Measurements from ENCODE around the gene SUSD5.

DNA sequence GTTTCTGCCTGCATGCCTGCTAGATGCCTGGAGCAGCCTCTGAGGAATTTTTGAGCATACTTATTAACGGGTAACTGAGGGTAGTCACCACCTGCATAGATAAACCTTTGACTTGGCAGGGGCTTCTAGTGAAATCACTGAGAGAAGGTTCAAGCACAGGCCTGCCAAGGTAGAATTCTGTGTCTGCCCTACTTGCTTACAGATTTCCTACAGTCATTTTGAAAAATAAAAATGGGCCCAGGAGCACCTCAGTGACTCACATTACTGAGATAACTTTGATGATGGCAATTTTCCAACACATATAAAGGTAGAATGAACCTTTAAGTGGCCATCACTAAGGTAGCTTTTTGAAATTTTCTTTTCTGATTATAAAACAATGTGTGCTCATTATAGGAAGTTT is 94.0 kb downstream of the SUSD5 start:
- TF ChIP-seq, protein P1, sequence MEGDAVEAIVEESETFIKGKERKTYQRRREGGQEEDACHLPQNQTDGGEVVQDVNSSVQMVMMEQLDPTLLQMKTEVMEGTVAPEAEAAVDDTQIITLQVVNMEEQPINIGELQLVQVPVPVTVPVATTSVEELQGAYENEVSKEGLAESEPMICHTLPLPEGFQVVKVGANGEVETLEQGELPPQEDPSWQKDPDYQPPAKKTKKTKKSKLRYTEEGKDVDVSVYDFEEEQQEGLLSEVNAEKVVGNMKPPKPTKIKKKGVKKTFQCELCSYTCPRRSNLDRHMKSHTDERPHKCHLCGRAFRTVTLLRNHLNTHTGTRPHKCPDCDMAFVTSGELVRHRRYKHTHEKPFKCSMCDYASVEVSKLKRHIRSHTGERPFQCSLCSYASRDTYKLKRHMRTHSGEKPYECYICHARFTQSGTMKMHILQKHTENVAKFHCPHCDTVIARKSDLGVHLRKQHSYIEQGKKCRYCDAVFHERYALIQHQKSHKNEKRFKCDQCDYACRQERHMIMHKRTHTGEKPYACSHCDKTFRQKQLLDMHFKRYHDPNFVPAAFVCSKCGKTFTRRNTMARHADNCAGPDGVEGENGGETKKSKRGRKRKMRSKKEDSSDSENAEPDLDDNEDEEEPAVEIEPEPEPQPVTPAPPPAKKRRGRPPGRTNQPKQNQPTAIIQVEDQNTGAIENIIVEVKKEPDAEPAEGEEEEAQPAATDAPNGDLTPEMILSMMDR (IDR thresholded peaks at IDR 0.05) = no peak
- TF ChIP-seq POLR2AphosphoS5 (IDR thresholded peaks at IDR 0.05; ENCODE audit: low read depth, low read length) = no peak
